ENCODE results near the gene OR1D5.

The OR1D5 gene

DNA sequence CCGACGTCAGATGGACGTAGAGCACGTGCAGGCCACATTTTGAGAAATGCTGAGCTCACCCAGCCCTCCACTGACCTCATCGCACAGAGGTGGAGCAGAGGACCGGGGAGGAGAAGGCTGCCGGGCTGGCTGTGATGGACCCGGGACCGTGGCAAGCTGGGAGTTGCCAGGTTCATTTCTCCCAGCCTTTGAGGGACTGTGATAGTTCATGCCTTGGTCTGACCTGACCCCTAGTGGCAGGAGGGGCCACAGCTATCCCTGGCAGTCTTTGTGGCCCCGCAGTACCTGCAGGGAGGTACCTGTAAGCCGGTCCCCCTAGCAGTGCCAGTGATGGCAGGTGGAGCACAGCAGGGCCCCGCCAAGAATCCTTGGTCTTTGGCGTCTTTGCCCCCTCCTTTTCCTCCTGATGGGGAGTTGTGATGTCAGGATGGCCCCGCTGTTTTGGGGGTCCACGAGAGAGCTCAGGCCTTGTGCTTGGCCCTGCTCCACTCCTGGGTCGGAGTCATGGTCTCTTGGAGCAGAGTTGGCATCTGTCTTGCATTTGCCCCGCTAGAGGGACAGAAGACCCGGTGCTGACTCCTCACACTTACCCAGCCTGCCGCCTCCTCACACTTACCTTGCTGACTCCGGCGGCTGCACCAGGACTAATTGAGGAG is 50.4 kb downstream of the OR1D5 start:
- TF ChIP-seq, protein P1, sequence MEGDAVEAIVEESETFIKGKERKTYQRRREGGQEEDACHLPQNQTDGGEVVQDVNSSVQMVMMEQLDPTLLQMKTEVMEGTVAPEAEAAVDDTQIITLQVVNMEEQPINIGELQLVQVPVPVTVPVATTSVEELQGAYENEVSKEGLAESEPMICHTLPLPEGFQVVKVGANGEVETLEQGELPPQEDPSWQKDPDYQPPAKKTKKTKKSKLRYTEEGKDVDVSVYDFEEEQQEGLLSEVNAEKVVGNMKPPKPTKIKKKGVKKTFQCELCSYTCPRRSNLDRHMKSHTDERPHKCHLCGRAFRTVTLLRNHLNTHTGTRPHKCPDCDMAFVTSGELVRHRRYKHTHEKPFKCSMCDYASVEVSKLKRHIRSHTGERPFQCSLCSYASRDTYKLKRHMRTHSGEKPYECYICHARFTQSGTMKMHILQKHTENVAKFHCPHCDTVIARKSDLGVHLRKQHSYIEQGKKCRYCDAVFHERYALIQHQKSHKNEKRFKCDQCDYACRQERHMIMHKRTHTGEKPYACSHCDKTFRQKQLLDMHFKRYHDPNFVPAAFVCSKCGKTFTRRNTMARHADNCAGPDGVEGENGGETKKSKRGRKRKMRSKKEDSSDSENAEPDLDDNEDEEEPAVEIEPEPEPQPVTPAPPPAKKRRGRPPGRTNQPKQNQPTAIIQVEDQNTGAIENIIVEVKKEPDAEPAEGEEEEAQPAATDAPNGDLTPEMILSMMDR (IDR thresholded peaks at IDR 0.05; ENCODE audit: low read depth, low read length) = peak; percentile 73
- no peak overlapping the region for H3K4me3 ChIP-seq (replicated peaks in 1 of 2; ENCODE audit: low read depth in 2 of 2, low read length in 2 of 2)
- DNase-seq (ENCODE audit: low read depth in 2 of 2) = peak; percentile 67 to 76

All from cardiac fibroblast (primary cell).